Adipocyte (in vitro differentiated cells): ENCODE results near the gene PDZD8.

Experiments
- DNase-seq: peaks from one replicate; pipeline ENCODE4 v3.0.0-alpha.2; 2015; ENCODE audit warnings: low read depth
- H3K27me3 ChIP-seq: replicated peaks from 2 replicates; pipeline ENCODE4 v1.7.0; 2013; ENCODE audit warnings: mild to moderate bottlenecking, low read length, moderate library complexity; ENCODE audit not compliant: control insufficient read depth, insufficient read depth
- H3K36me3 ChIP-seq: 2 replicates; pipeline ENCODE4 v1.7.0; 2013; ENCODE audit warnings: low read length, mild to moderate bottlenecking, moderate library complexity; ENCODE audit not compliant: control insufficient read depth, insufficient read depth, severe bottlenecking
- H3K4me1 ChIP-seq: 2 replicates; pipeline ENCODE4 v1.7.0; 2013; ENCODE audit warnings: mild to moderate bottlenecking, low read length, moderate library complexity; ENCODE audit not compliant: control insufficient read depth, insufficient read depth
- H3K4me3 ChIP-seq: 2 replicates; pipeline ENCODE4 v1.7.0; 2013; ENCODE audit warnings: mild to moderate bottlenecking, low read length, moderate library complexity
- H3K9ac ChIP-seq: 2 replicates; pipeline ENCODE4 v1.7.0; 2013; ENCODE audit warnings: mild to moderate bottlenecking, low read length, moderate library complexity
- H3K9me3 ChIP-seq: 2 replicates; pipeline ENCODE4 v1.7.0; 2013; ENCODE audit warnings: mild to moderate bottlenecking, low read length, moderate library complexity; ENCODE audit not compliant: control insufficient read depth

The PDZD8 gene

GRCh38 chr10:117277675-117278074 is 97.6 kb downstream of the PDZD8 start:
- Histone ChIP-seq H3K4me3 (no peak overlapping the region), H3K9ac (no peak overlapping the region), H3K27me3 (no peaks in the 10 kb centered on the region), H3K4me1 (peaks cover 5% of the 10 kb centered on the region), H3K9me3 (no peaks in the 10 kb centered on the region), H3K36me3 (no peaks in the 10 kb centered on the region)
- no peak for DNase-seq

- no peak overlapping the region for H3K4me3 ChIP-seq
- no peaks in the 10 kb centered on the region for H3K9me3 ChIP-seq
- H3K9ac ChIP-seq: no peak overlapping the region
- no peaks in the 10 kb centered on the region for H3K27me3 ChIP-seq
- DNase-seq: no peak
- no peaks in the 10 kb centered on the region for H3K36me3 ChIP-seq
- no peaks in the 10 kb centered on the region for H3K4me1 ChIP-seq
These were observed 100.1 kb downstream of the PDZD8 start for GRCh38 chr10:117275121-117275520.

GRCh38 chr10:117274509-117274908 is 100.7 kb downstream of the PDZD8 start:
- Histone ChIP-seq H3K27me3 (no peaks in the 10 kb centered on the region), H3K4me1 (no peaks in the 10 kb centered on the region), H3K36me3 (no peaks in the 10 kb centered on the region), H3K9ac (no peak overlapping the region), H3K9me3 (no peaks in the 10 kb centered on the region), H3K4me3 (no peak overlapping the region)
- no peak for DNase-seq

GRCh38 chr10:117273980-117274379 is 101.3 kb downstream of the PDZD8 start:
- no peak overlapping the region for H3K9ac ChIP-seq
- no peaks in the 10 kb centered on the region for H3K4me1 ChIP-seq

GRCh38 chr10:117272195-117273076 is 102.8 kb downstream of the PDZD8 start:
- Histone ChIP-seq H3K36me3 (no peaks in the 10 kb centered on the region), H3K9ac (no peak overlapping the region), H3K9me3 (no peaks in the 10 kb centered on the region), H3K4me1 (no peaks in the 10 kb centered on the region), H3K27me3 (no peaks in the 10 kb centered on the region), H3K4me3 (no peak overlapping the region)
- no peak for DNase-seq

More at GRCh38 chr10:117273980-117274379, 101.3 kb downstream of the PDZD8 start:
- no peak for DNase-seq
- H3K4me3 ChIP-seq: no peak overlapping the region
- H3K27me3 ChIP-seq: no peaks in the 10 kb centered on the region
- no peaks in the 10 kb centered on the region for H3K36me3 ChIP-seq
- H3K9me3 ChIP-seq: no peaks in the 10 kb centered on the region

- H3K4me1 ChIP-seq: no peaks in the 10 kb centered on the region
- H3K4me3 ChIP-seq: no peak overlapping the region
- H3K36me3 ChIP-seq: no peaks in the 10 kb centered on the region
- no peaks in the 10 kb centered on the region for H3K9me3 ChIP-seq
- H3K27me3 ChIP-seq: no peaks in the 10 kb centered on the region
- no peak for DNase-seq
- H3K9ac ChIP-seq: no peak overlapping the region
These were observed 103.8 kb downstream of the PDZD8 start for GRCh38 chr10:117271427-117271826.

GRCh38 chr10:117268907-117269306 is 106.3 kb downstream of the PDZD8 start:
- no peaks in the 10 kb centered on the region for H3K4me1 ChIP-seq
- H3K4me3 ChIP-seq: no peak overlapping the region
- H3K9ac ChIP-seq: no peak overlapping the region
- H3K27me3 ChIP-seq: no peaks in the 10 kb centered on the region
- no peaks in the 10 kb centered on the region for H3K36me3 ChIP-seq
- DNase-seq: no peak
- no peaks in the 10 kb centered on the region for H3K9me3 ChIP-seq

- Histone ChIP-seq H3K27me3 (peaks cover 2% of the 10 kb centered on the region), H3K9me3 (no peaks in the 10 kb centered on the region)
- DNase-seq: no peak
These were observed 107.0 kb downstream of the PDZD8 start for GRCh38 chr10:117268258-117268657.

GRCh38 chr10:117266812-117267211 is 108.4 kb downstream of the PDZD8 start:
- no peak for DNase-seq
- H3K27me3 ChIP-seq: peaks cover 16% of the 10 kb centered on the region
- H3K4me3 ChIP-seq: no peak overlapping the region
- H3K9ac ChIP-seq: no peak overlapping the region
- no peaks in the 10 kb centered on the region for H3K9me3 ChIP-seq
- H3K36me3 ChIP-seq: no peaks in the 10 kb centered on the region
- H3K4me1 ChIP-seq: no peaks in the 10 kb centered on the region

More at GRCh38 chr10:117268258-117268657, 107.0 kb downstream of the PDZD8 start:
- Histone ChIP-seq H3K4me1 (no peaks in the 10 kb centered on the region), H3K9ac (no peak overlapping the region), H3K36me3 (no peaks in the 10 kb centered on the region), H3K4me3 (no peak overlapping the region)

- peaks cover 16% of the 10 kb centered on the region for H3K27me3 ChIP-seq
- H3K4me1 ChIP-seq: no peaks in the 10 kb centered on the region
- DNase-seq: no peak
- H3K4me3 ChIP-seq: no peak overlapping the region
- no peak overlapping the region for H3K9ac ChIP-seq
- H3K9me3 ChIP-seq: no peaks in the 10 kb centered on the region
- H3K36me3 ChIP-seq: no peaks in the 10 kb centered on the region
These were observed 108.8 kb downstream of the PDZD8 start for GRCh38 chr10:117266400-117266799.

GRCh38 chr10:117264782-117265181 is 110.5 kb downstream of the PDZD8 start:
- Histone ChIP-seq H3K9ac (no peak overlapping the region), H3K27me3 (peaks cover 22% of the 10 kb centered on the region), H3K36me3 (no peaks in the 10 kb centered on the region), H3K4me1 (no peaks in the 10 kb centered on the region), H3K4me3 (no peak overlapping the region), H3K9me3 (no peaks in the 10 kb centered on the region)
- no peak for DNase-seq
